ENCODE data around the gene GPATCH11.

Gene GPATCH11

GRCh38 chr2:37117566-37117965 is 33.2 kb downstream of the GPATCH11 start:
- TF ChIP-seq CTCF (IDR thresholded peaks at IDR 0.05; ENCODE audit: insufficient read depth, low read length, poor library complexity, severe bottlenecking), result no peak
- TF ChIP-seq EZH2phosphoT487 (conservative IDR thresholded peaks at IDR 0.05; ENCODE audit: low read length), result no peak
- Histone ChIP-seq H3K36me3 (ENCODE audit: low read length) (no peaks in the 10 kb centered on the region), H3F3A (ENCODE audit: insufficient read depth) (no peaks in the 10 kb centered on the region), H3K9me3 (ENCODE audit: insufficient read depth, low read length) (no peaks in the 10 kb centered on the region), H4K20me1 (ENCODE audit: low read depth, low read length) (no peaks in the 10 kb centered on the region), H3K9ac (ENCODE audit: low read length) (no peak overlapping the region), H3K79me2 (ENCODE audit: insufficient read depth, low read length) (no peaks in the 10 kb centered on the region), H3K4me3 (ENCODE audit: insufficient read depth, low read length, poor library complexity, severe bottlenecking) (no peak overlapping the region), H3K27ac (ENCODE audit: low read depth, low read length) (no peak overlapping the region), H3K27me3 (ENCODE audit: low read length) (no peaks in the 10 kb centered on the region), H3K9me2 (replicated peaks; ENCODE audit: insufficient read depth, low read length) (no peaks in the 10 kb centered on the region), H3K4me2 (ENCODE audit: low read depth, low read length, poor library complexity, severe bottlenecking) (no peak overlapping the region), H2AFZ (ENCODE audit: low read depth, low read length, severe bottlenecking) (no peak overlapping the region)

- no peaks in the 10 kb centered on the region for H3K9me3 ChIP-seq (ENCODE audit: insufficient read depth, low read length)
- H3F3A ChIP-seq (ENCODE audit: insufficient read depth), result no peaks in the 10 kb centered on the region
- no peak overlapping the region for H3K4me2 ChIP-seq (ENCODE audit: low read depth, low read length, poor library complexity, severe bottlenecking)
- no peaks in the 10 kb centered on the region for H3K27me3 ChIP-seq (ENCODE audit: low read length)
- no peak overlapping the region for H3K4me3 ChIP-seq (ENCODE audit: insufficient read depth, low read length, poor library complexity, severe bottlenecking)
- H2AFZ ChIP-seq (ENCODE audit: low read depth, low read length, severe bottlenecking), result no peak overlapping the region
- no peak overlapping the region for H3K27ac ChIP-seq (ENCODE audit: low read depth, low read length)
- no peaks in the 10 kb centered on the region for H3K79me2 ChIP-seq (ENCODE audit: insufficient read depth, low read length)
- H3K9me2 ChIP-seq (replicated peaks; ENCODE audit: insufficient read depth, low read length), result no peaks in the 10 kb centered on the region
- H3K9ac ChIP-seq (ENCODE audit: low read length), result no peak overlapping the region
- H4K20me1 ChIP-seq (ENCODE audit: low read depth, low read length), result no peaks in the 10 kb centered on the region
- TF ChIP-seq CTCF (IDR thresholded peaks at IDR 0.05; ENCODE audit: insufficient read depth, low read length, poor library complexity, severe bottlenecking) (no peak), EZH2phosphoT487 (conservative IDR thresholded peaks at IDR 0.05; ENCODE audit: low read length) (no peak)
- H3K36me3 ChIP-seq (ENCODE audit: low read length), result no peaks in the 10 kb centered on the region
These were observed 34.8 kb downstream of the GPATCH11 start for GRCh38 chr2:37119157-37119556.

GRCh38 chr2:37125416-37125815 is 41.1 kb downstream of the GPATCH11 start:
- Histone ChIP-seq H3K9me2 (replicated peaks; ENCODE audit: insufficient read depth, low read length) (no peaks in the 10 kb centered on the region), H4K20me1 (ENCODE audit: low read depth, low read length) (no peaks in the 10 kb centered on the region), H3K27ac (ENCODE audit: low read depth, low read length) (no peak overlapping the region), H3K79me2 (ENCODE audit: insufficient read depth, low read length) (no peaks in the 10 kb centered on the region), H3K36me3 (ENCODE audit: low read length) (no peaks in the 10 kb centered on the region), H3K27me3 (ENCODE audit: low read length) (no peaks in the 10 kb centered on the region), H3K9ac (ENCODE audit: low read length) (no peak overlapping the region), H2AFZ (ENCODE audit: low read depth, low read length, severe bottlenecking) (no peak overlapping the region), H3F3A (ENCODE audit: insufficient read depth) (no peaks in the 10 kb centered on the region), H3K4me2 (ENCODE audit: low read depth, low read length, poor library complexity, severe bottlenecking) (no peak overlapping the region), H3K9me3 (ENCODE audit: insufficient read depth, low read length) (no peaks in the 10 kb centered on the region), H3K4me3 (ENCODE audit: insufficient read depth, low read length, poor library complexity, severe bottlenecking) (no peak overlapping the region)
- TF ChIP-seq CTCF (IDR thresholded peaks at IDR 0.05; ENCODE audit: insufficient read depth, low read length, poor library complexity, severe bottlenecking) (no peak), EZH2phosphoT487 (conservative IDR thresholded peaks at IDR 0.05; ENCODE audit: low read length) (no peak)
